ENCODE results near the gene KIAA0232. TPM values are rescaled to one million over a fixed set of nuclear protein-coding genes. Genes with fewer than 3 reads are reported as not detected.

Gene KIAA0232
- total RNA-seq, 1 donor from 2014 or later = 40.1 TPM

DNA sequence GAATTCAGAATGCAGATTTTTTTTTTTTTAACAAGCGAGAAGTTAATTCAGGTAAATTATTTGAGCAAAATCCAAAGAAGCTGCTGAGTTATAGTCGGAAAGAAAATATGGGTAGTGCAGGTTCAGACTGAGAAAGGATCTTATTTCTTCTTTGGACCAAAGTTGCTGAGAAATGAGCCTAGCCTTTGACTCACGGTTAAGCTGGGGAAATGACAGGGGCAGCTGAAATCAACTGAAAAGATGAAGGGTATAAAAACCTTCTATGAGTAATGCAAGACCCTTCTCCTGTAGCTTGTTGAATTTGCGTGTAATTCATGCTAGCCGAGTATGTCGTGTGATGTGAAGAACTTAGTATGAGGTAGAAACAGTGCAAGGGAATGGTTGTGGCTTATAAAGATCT is 63.0 kb downstream of the KIAA0232 start:
- Mint-ChIP-seq H3K4me3 (no peak overlapping the region), H3K36me3 (ENCODE audit: low read depth) (peaks cover 21% of the 10 kb centered on the region), H3K27ac (ENCODE audit: unreplicated experiment) (no peak overlapping the region), H3K9me3 (no peaks in the 10 kb centered on the region), H3K4me1 (peaks cover 8% of the 10 kb centered on the region), H3K27me3 (ENCODE audit: low read depth) (no peaks in the 10 kb centered on the region)
- no peak for DNase-seq (ENCODE audit: low read depth, low spot score)
- TF ChIP-seq, protein P1, sequence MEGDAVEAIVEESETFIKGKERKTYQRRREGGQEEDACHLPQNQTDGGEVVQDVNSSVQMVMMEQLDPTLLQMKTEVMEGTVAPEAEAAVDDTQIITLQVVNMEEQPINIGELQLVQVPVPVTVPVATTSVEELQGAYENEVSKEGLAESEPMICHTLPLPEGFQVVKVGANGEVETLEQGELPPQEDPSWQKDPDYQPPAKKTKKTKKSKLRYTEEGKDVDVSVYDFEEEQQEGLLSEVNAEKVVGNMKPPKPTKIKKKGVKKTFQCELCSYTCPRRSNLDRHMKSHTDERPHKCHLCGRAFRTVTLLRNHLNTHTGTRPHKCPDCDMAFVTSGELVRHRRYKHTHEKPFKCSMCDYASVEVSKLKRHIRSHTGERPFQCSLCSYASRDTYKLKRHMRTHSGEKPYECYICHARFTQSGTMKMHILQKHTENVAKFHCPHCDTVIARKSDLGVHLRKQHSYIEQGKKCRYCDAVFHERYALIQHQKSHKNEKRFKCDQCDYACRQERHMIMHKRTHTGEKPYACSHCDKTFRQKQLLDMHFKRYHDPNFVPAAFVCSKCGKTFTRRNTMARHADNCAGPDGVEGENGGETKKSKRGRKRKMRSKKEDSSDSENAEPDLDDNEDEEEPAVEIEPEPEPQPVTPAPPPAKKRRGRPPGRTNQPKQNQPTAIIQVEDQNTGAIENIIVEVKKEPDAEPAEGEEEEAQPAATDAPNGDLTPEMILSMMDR (conservative IDR thresholded peaks at IDR 0.05) = no peak

DNA sequence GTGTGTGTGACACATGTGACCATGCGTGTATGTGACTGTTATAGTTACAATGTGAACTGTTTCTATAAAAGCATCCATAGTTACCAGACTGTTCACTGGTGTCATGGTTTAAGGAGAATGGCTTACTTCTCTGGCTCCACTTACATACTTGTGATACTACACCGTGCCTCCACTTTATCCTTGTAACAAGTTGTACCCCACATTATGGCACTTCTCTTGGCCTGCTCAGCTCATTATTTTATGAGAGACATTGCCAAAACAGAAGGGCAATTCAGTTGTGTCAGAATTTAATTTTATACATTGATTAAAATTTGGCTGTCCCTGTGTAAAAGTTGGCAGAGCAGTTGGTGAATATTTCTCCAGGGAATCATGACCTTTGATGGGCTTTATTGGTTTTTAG is 64.7 kb downstream of the KIAA0232 start:
- TF ChIP-seq, protein P1 (conservative IDR thresholded peaks at IDR 0.05) = no peak
- H3K4me1 Mint-ChIP-seq = peaks cover 8% of the 10 kb centered on the region
- no peak for DNase-seq (ENCODE audit: low read depth, low spot score)
- no peaks in the 10 kb centered on the region for H3K27me3 Mint-ChIP-seq (ENCODE audit: low read depth)
- no peak overlapping the region for H3K4me3 Mint-ChIP-seq
- peaks cover 36% of the 10 kb centered on the region for H3K36me3 Mint-ChIP-seq (ENCODE audit: low read depth)
- no peaks in the 10 kb centered on the region for H3K9me3 Mint-ChIP-seq
- no peak overlapping the region for H3K27ac Mint-ChIP-seq (ENCODE audit: unreplicated experiment)

DNA sequence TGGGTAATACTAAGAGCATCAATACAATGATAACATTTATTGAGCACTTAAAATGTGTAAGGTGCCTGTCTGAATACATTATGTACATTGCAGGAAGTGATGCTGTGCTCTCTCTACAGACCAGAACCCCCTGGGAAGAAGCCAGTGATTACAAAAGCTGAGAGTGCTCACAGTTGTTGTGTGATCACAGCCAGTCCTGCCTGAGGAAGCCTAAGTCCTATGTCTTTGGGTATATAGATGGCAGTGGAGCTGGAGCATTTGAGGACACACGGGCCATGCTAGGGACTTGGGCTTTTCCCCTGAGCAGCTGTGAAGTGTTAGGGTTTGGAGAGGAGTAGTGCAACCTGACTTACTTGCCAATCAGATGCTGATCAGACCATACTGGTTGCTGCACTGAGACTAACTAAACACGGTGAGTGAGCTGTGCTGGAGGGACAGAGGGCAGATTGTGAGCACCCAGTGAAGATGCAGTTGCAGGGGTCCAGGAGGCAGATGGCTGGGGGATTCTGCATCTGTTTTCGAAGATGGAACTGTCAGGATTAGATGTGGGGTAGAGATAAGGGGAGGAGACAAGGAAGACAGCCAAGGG is 66.3 kb downstream of the KIAA0232 start:
- peaks cover 39% of the 10 kb centered on the region for H3K36me3 Mint-ChIP-seq (ENCODE audit: low read depth)
- H3K4me3 Mint-ChIP-seq = no peak overlapping the region
- H3K27ac Mint-ChIP-seq (ENCODE audit: unreplicated experiment) = no peak overlapping the region
- no peaks in the 10 kb centered on the region for H3K27me3 Mint-ChIP-seq (ENCODE audit: low read depth)
- no peak for DNase-seq (ENCODE audit: low read depth, low spot score)
- H3K4me1 Mint-ChIP-seq = peaks cover 13% of the 10 kb centered on the region
- TF ChIP-seq, protein P1 (conservative IDR thresholded peaks at IDR 0.05) = no peak
- H3K9me3 Mint-ChIP-seq = no peaks in the 10 kb centered on the region

DNA sequence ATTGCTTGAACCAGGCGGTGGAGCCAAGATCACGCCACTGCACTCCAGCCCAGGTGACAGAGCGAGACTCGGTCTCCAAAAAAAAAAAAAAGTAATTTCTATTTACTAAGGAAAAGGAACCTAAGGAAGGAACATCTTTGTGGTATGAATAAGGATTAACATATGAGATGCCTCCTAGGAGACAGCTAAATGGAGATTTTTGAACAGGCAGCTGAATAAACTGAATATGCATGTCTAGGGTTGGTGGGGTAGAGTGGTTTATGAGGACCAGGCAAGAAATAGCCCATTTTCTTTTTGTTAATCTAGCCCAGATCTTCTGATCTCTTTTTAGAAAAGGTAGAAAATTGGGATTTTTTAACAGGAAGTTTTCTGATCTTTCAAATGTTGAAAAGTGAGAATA is 67.2 kb downstream of the KIAA0232 start:
- Mint-ChIP-seq H3K4me3 (no peak overlapping the region), H3K36me3 (ENCODE audit: low read depth) (peaks cover 39% of the 10 kb centered on the region), H3K27ac (ENCODE audit: unreplicated experiment) (no peak overlapping the region), H3K27me3 (ENCODE audit: low read depth) (no peaks in the 10 kb centered on the region), H3K9me3 (no peaks in the 10 kb centered on the region), H3K4me1 (peaks cover 18% of the 10 kb centered on the region)
- TF ChIP-seq, protein P1 (conservative IDR thresholded peaks at IDR 0.05) = no peak
- no peak for DNase-seq (ENCODE audit: low read depth, low spot score)

DNA sequence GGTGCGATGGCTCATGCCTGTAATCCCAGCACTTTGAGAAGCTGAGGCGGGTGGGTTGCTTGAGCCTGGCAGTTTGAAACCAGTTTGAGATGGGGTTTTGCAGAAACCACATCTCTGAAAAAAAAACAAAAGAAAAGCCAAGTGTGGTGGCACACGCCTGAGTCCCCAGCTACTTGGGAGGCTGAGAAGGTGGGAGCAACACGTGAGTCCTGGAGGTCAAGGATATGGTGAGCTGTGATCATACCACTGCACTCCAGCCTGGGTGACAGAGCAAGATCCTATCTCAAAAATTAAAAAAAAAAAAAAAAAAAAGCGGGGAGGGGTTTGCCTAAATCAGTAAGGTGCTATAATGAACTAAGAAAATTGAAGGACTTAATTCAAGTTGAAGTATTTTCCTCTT is 68.9 kb downstream of the KIAA0232 start:
- H3K4me1 Mint-ChIP-seq = peaks cover 23% of the 10 kb centered on the region
- no peak overlapping the region for H3K4me3 Mint-ChIP-seq
- no peaks in the 10 kb centered on the region for H3K27me3 Mint-ChIP-seq (ENCODE audit: low read depth)
- TF ChIP-seq, protein P1 (conservative IDR thresholded peaks at IDR 0.05) = no peak
- no peak for DNase-seq (ENCODE audit: low read depth, low spot score)
- no peaks in the 10 kb centered on the region for H3K9me3 Mint-ChIP-seq
- no peak overlapping the region for H3K27ac Mint-ChIP-seq (ENCODE audit: unreplicated experiment)
- peaks cover 35% of the 10 kb centered on the region for H3K36me3 Mint-ChIP-seq (ENCODE audit: low read depth)

All from neural crest cell (in vitro differentiated cells).